Measurements from ENCODE around the gene ESM1.
"Not testable (repeated sequence)": the region's sequence is repeated elsewhere in the genome, so short reads cannot be mapped to it uniquely, and the experiment has no call there.

ESM1 gene, protein sequence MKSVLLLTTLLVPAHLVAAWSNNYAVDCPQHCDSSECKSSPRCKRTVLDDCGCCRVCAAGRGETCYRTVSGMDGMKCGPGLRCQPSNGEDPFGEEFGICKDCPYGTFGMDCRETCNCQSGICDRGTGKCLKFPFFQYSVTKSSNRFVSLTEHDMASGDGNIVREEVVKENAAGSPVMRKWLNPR

DNA sequence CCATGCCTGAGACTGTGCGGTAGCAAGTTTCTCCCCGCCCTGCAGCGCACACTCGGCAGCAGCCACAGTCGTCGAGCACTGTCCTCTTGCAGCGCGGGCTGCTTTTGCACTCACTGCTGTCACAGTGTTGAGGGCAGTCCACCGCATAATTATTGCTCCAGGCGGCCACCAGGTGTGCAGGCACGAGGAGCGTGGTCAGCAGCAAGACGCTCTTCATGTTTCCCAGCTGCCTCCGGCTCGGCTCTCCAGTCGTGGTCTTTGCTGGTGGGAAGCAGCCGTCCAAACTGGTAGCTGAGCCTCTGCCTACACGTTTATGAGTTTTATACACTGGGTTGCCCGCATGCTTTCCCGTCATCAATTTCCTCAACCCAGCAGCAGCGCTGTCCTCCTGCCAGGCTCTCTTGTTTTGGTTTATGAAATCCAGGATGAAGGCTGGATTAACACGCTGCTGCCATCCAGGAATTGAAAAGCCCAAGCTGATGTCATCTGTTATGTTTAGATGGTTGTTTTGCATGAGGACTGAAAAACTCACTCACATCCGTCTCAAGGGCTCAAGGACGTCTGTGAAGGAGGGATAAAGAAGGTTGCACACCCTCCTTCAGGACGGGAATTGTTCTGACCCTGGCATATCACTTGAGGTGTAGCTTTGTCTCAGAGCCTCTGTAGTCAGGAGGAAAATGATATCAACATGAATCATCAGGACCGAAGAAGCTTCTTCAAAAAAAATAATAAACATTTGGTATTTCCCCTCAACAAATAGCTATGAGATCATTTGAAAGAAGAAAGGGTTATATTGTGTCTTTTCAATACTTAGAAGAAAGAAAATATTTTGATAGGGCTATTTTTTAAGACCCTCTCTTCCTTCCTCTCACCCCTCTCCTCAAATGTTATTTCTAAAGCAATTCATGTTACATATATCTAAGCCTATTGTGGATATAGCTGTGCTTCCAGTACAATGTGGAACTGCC lies at the start of gene ESM1:
TSS of gene ESM1 (minus strand) at position 293 of the 968 bp plus-strand sequence. CDS start at position 217, 76 bp downstream.
- no peak for DNase-seq (ENCODE audit: low read depth)

DNA sequence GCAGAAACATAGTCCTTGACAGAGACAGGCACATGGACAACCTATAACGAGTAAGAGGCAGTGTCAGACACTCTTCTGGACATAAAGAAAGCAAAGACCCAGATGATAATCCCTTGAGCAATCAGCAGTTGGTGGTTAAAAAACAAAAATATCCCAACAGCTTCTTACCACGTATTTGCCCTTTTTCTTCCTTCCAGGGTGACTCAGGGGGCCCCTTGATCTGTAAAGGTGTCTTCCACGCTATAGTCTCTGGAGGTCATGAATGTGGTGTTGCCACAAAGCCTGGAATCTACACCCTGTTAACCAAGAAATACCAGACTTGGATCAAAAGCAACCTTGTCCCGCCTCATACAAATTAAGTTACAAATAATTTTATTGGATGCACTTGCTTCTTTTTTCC lies 48.2 kb upstream of the ESM1 start:
- DNase-seq (ENCODE audit: low read depth): no peak

DNA sequence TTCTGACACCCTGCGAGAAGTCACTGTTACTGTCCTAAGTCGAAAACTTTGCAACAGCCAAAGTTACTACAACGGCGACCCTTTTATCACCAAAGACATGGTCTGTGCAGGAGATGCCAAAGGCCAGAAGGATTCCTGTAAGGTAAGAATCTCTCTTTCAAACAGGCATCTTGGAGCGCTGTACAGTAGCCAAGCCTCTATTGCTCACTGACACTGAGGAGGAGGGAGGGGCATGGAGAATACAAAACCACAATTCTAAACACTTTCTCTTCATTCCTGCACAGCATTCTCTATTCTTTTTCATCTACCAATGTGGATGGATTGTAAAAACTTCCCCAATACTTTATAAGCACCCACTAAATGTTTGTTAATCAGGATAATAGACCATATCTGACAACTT lies 46.1 kb upstream of the ESM1 start:
- no peak for DNase-seq (ENCODE audit: low read depth)

DNA sequence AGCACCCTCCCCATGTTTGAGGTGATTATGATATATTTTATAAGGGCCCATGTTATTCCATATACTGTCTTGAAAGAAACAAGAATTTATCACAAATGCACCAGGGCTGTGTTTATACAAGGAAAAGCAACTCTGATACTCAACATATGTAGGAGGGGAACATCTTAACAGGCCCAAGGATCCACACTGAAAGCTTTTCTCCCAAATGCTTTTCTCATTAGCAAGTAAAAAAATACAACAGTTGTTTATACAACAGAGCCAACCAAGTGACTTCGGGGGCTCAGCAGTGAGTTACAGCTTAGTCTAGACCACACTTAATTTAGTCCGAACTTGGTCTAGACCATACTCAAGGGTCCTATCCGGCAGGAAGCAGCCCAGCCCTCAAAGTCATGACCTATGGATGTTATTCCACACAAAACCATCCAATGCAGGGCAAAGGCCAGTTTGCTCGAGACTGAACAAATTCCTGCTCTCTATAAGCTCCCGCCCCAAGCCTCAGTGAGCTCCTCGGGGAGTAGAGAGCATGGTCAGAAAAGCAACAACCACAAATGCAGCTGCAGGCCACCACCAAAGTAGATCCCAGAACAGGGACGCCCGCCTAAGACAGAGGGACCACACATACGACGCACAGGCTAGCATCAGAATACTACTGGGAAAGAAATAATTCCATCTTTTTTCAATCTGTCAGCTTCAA lies 45.4 kb upstream of the ESM1 start:
- no peak for DNase-seq (ENCODE audit: low read depth)

DNA sequence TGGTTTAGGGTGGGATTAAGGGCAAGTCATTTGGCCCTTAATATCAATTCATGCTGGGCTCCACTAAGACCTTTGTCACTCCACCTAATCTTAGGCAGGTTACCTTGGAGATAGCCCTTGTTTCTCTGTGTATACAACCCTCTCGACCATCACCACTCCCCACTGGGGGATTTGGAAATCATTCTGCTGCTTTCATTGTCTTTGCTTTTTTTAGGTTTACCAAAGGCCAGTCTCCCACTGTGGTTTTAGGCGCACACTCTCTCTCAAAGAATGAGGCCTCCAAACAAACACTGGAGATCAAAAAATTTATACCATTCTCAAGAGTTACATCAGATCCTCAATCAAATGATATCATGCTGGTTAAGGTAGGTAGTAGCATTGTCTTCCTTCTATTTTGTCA lies 44.8 kb upstream of the ESM1 start:
- no peak for DNase-seq (ENCODE audit: low read depth)

DNA sequence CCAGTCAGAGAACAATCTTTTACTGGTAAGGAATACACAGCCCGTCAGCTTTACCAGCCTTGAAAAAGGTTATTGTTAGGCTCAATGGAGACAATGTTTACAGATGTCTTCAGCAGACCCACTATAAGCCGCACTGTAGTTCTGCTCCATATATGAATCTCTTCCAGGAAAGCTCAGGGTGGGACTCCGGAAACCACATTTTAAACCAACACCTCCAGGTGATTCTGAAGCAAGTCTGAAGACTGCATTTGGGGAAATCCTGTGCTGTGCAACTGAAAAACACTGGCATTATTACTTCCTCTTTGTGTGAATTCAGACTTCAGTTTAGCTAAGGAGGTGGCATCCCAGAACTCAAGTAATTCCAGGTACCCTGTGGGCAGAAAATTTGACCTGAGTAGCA lies 42.2 kb upstream of the ESM1 start:
- DNase-seq (ENCODE audit: low read depth): no peak

DNA sequence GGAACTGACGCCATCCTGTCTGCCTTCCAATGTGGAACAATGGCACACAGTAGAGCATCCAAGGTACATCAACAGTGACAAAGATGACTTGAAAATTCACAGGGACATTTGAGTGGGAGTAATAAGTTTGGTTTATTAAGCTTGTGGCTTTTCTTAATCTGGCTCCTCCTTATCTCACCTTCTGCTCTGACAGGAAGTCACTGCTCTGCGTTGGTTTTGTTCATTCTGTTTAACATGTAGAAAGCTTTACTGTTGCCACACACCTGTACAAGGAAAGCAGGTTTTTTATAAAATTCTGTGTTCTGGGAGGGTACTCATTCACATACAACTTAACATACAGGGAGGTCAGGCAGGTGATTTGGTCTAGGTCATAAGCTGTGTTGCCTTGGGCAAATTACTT lies 37.1 kb upstream of the ESM1 start:
- no peak for DNase-seq (ENCODE audit: low read depth)

DNA sequence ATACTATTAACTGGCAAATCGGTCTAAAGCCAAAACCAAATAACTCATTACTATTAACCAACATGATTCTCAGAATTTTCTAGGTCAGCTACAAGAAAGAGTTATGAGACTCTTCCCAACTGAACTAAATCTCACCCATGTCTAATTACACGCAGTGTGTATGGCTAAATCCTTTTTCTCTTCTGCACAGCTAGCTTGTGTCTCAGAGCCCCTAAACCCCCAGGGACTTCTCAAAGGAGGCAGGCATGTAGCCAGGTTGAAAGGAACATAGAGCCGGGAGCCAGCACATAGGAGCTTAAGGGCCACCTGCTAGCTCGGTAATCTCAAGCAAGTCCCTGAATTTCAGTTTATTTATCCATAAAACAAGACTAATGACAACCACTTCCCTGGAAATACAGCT lies 36.4 kb upstream of the ESM1 start:
- no peak for DNase-seq (ENCODE audit: low read depth)

DNA sequence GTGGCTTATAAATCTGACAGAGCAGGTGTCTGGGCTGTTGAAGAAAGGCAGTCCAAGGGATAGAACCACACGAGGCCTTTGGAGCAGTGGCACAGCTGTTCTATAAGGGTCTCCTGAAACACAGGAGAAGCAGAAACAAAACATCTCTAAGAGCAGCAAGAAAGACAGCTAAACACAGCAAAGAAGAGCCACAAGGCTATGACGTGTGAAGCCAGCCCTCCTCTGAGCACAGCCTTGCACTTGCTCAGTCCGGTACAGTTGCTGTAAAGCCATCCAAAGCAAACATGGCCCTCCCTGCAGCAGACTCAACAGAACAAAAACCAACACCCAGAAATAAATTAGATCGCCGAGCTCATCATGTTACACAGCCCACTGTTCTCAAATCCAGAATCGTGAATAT lies 36.0 kb upstream of the ESM1 start:
- DNase-seq (ENCODE audit: low read depth): no peak

DNA sequence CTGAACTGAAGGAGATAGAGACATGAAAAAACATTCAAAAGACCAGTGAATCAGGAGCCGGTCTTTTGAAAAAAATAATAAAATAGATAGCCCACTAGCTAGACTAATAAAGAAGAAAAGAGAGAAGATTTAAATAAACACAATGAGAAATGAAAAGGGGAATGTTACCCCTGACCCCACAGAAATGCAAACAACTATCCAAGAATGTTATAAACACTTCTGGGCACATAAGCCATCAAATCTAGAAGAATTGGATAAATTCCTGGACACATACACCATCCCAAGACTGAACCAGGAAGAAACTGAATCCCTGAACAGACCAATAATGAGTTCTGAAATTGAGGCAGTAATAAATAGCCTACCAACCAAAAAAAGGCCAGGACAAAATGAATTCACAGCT lies 24.8 kb upstream of the ESM1 start:
- not testable (repeated sequence) for DNase-seq (ENCODE audit: low read depth)

DNA sequence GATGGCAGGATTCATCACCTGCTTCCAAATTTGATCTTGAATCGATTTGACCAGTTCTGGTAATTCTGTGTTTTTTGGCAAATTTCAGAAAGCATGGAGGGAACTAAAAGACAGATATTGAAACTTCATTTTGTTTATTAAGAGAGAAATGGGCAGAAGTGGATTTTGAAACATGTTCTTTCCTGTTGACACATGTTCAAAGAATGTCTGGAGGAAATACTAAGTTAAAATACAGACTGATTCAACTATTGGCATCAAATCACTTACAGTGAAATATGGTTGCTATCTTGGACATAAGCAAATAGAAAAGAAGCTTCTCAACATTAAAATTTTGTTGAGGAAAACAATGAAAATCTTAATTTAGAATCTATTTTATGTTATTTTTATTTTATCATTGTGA lies 19.3 kb upstream of the ESM1 start:
- DNase-seq (ENCODE audit: low read depth): no peak

DNA sequence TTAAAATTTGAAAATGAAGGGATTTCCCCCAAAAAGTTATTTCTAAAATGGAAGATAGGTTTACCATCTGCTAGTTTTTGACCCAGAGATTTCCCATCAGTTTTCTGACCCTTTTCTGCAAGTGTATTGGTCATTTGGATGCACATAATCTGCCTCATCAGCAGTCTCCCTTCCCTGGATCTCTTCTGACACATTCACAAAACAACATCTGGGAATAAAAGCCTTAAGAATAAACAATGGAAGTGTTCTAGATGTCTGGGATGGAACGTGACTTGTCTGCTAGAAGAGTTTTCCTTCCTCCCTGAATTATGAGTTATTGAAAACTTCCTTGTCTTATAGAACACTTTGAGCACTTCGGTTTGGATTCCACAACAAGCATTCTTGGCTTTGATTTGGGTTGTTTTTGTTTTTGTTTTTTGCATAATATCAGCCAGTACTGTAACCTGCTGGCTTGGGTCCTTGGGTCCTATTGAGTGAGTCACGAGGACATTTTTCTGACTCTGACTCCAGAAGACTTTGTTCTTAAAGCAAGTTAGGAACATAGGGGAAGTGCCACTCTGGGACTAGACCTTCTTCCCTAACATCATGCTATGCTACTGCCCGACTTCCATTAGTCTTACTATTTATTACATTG lies 18.2 kb upstream of the ESM1 start:
- DNase-seq (ENCODE audit: low read depth): no peak

DNA sequence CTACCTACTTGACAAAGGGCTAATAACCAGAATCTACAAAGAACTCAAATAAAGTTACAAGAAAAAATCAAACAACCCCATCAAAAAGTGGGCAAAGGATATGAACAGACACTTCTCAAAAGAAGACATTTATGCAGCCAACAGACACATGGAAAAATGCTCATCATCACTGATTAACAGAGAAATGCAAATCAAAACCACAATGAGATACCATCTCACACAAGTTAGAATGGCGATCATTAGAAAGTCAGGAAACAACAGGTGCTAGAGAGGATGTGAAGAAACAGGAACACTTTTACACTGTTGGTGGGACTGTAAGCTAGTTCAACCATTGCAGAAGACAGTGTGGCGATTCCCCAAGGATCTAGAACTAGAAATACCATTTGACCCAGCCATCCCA lies 16.8 kb upstream of the ESM1 start:
- not testable (repeated sequence) for DNase-seq (ENCODE audit: low read depth)

DNA sequence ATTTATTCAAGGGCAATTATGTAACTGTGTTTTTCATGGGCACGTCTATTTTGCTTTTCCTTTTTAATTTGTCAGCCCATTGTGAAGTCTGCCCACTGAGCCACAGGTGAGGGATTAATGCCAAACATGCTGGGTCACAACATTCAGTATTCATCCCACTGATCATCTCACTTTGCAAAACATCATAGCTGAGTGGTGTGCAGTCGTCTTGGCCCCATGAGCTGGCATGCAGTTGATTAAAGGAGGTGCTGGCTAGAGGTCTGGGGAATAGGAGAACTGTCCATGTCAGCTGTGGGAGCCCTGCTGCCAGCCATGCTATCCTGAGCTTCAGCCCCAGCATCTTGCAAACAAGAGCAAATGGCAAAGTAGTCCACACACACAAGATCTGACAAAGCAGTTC lies 11.7 kb upstream of the ESM1 start:
- DNase-seq (ENCODE audit: low read depth): no peak

DNA sequence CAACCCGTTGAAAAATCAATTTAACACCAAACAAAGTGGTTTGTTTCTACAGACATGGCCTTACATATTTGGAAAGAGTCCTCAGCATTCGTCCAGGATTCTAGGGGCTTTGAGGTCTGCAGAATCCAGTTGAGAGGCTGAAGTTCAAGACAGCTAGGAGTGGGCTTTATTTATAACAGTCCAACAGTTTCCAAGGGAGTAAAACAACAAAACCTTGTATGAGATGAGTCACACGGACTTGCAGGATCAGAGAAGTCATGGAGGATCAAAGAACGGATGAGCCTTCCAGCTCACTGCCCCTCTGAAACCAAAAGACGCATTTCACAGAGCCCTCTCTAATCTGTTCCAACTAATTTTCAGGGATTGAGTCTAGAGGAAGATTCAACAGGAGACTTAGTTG lies 11.1 kb upstream of the ESM1 start:
- no peak for DNase-seq (ENCODE audit: low read depth)

DNA sequence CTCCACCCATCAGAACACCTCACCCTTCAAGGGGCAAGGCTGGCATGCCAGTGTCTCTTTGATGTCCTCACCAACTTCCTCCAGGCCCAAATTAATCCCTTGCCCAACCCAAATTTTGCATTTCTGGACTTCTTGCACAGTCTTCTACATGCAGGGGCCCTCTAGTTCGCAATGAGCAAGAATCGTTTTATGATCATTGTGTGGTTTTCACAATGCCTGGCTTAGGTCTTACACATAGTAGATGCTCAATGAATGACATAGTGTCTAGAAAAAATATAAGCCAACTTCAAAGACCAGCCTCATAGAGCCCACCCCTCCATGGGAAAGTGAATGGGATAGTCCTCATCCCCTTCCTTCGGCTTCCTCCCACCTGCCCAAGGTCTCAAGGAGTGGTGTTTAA lies 9.8 kb upstream of the ESM1 start:
- DNase-seq (ENCODE audit: low read depth): no peak

DNA sequence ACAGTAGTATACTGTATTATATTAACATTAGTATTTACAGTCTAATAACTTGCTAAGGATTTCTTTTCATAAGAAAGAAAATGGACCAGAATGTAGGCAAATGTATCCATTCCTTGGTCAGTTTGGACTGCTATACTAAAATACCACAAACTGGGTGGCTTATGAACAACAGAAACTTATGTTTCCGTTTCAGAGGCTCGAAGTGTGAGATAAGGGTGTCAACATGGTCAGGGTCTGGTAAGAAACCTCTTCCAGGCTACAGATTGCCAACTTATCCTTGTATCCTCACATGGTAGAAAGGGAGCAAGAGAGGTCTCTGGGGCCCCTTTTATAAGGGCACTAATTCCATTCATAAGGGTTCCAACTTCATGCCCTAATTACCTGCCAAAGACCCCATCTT lies 9.2 kb upstream of the ESM1 start:
- no peak for DNase-seq (ENCODE audit: low read depth)

DNA sequence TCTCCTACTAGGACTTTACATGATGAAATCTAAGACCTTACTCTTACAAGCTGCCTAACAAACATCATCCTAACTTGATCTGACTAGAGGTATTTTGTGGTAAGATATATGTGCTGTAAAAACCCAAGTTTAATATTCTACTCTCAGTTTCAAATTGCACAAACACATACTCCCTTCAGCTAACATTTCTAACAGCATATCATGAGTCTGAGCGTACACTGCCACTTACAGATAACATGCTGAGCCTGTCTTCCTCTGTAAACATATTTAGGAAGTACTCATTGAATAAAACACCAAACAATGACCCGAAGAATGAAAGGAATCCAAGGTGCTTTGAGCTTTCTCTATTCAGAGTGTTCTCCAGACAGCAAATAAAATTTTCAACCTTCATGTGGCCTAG lies 7.9 kb upstream of the ESM1 start:
- DNase-seq (ENCODE audit: low read depth): no peak

DNA sequence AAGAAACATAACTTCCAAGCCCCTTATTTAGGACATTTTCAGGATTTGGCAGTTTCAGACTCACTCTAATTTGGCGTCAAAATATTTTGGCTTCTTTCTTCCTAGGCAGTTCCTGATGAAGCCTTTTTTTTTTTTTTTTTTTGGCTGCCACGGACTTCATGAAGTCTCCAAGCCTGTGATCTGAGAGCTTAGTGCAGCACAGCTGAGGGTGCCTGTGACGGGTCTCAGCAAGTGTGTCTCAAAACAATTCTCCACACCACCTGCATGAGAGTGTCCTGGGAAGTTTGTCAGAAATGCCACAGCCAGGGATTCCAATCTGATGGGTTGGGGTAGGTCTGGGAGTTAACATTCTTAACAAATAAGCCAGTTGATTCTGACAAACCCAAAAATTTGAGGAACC lies 6.0 kb upstream of the ESM1 start:
- no peak for DNase-seq (ENCODE audit: low read depth)

DNA sequence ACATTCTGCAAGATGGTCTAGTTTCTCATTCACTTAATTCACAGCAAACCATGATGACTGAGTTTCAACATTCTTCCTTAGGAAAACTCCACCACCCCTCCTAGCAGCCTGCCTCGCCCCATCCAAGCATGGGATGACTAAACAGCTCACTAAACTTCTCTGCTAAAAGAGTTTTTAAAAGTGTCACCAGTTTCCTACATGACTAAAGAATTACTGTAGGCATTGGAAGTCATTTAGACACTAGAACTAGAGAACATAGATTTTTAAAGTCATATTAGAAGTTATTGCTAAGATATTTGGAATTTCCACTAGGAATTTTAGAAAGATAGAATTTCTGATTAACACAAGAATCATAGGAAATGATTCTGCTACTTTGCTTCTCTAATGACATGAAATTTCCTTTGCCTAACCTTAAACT lies 5.5 kb upstream of the ESM1 start:
- no peak for DNase-seq (ENCODE audit: low read depth)

DNA sequence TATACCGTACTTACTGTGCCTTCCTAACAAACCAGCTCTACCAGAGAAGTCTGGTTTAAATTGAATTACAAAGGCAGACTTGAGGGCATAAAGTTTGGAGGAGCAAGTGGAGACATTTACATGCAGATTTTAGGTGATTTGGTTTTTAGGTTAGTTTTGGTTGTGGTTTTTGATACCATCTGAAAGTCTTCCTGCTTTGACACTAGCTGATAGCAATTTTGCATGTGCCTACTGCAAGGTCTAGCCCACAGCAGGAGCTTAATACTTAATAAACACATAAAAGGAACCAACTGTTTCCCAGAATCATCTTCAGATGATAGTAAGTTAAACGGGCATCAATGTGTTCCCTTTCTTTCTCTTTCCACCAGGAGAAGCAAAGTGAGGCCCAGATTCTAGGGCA lies 3.4 kb upstream of the ESM1 start:
- DNase-seq (ENCODE audit: low read depth): no peak

DNA sequence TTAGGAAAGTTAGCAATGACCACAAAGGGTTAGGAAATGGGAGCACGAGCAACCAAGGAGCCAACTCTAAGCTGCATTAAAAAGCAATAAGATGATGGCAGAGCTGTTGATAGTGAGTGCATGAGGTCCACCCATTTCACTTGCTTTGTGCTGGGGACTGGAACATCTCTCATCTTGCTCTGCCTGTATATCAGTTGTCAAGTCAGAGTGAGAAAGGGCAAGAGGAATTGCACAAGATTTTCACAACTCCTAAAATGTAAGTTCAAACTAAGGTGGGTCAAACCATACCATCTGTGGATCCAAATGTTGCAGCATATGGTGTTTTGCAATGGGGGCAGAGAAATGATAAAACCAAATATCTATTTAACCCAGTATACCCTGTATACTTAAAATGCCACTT lies 2.8 kb upstream of the ESM1 start:
- DNase-seq (ENCODE audit: low read depth): no peak

DNA sequence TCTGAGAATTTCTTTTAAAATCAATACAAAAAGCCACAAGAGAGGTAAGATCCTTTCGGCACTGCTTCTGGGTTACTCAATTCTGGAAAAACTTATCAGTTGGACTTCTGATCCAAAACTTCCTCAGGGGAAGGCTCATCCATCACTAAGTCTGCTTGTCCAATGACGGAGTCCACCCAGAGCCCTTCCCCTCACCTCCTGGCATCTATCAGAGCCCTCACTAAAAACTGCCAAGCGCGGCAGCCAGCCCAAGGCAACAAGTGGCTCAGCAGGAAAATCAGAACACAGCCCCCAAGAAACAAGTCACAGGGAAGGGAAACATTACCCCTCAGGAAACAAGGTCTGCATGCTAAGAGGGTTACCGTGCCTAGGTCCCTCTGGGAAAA lies 869 bp upstream of the ESM1 start:
- no peak for DNase-seq (ENCODE audit: low read depth)
